ENCODE results near the gene PANK3.

GRCh38 chr5:168502563-168503237 is 76.5 kb downstream of the PANK3 start:
- TF ChIP-seq PKNOX1 (IDR thresholded peaks at IDR 0.05): no peak
- TF ChIP-seq TARDBP (IDR thresholded peaks at IDR 0.05): no peak
- no peak for TF ChIP-seq SUZ12 (IDR thresholded peaks at IDR 0.05)
- no peak for TF ChIP-seq ARNT (IDR thresholded peaks at IDR 0.05)

Data from HEK293T (cell line).